Measurements from ENCODE around the gene EMSY. TPM values are rescaled to one million over a fixed set of nuclear protein-coding genes. Genes with fewer than 3 reads are reported as not detected.

The EMSY gene
- total RNA-seq, 1 experiment from 2014 or later: 29.3 TPM

DNA sequence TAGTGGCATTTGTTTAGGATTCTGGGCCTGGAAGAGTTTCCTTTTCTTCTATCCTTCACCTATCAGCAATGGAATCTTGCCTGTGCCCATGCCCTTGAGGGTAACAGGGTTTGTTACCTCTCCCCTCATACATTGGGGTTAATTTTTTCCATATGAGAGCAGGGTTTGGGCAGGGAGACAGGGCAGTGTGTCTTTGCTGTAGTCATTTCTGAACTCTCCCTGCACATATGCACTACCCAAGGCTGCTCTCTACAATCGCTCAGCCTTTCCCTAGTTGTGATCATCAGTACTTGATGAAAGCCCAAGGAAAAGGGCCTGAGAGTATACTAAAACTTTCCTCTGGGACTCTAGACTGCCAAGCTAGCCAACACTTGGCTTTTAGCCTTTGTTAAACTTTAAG, 130.1 kb downstream of the EMSY start:
- Histone ChIP-seq H4K5ac (ENCODE audit: insufficient read length, low read depth, low read length) (no peak overlapping the region), H3K79me1 (ENCODE audit: insufficient read depth, low read depth, low read length, poor library complexity, severe bottlenecking) (no peaks in the 10 kb centered on the region), H3K23me2 (ENCODE audit: insufficient read length, low read depth, low read length, poor library complexity, severe bottlenecking) (no peaks in the 10 kb centered on the region), H3K9ac (ENCODE audit: extremely low read depth, insufficient read length, low read length) (no peak overlapping the region), H3K56ac (ENCODE audit: insufficient read length, low read depth, low read length) (no peak overlapping the region), H4K8ac (replicated peaks; ENCODE audit: insufficient read length, low read depth, low read length) (no peak overlapping the region), H4K20me1 (ENCODE audit: control insufficient read depth, insufficient read depth, insufficient read length) (no peaks in the 10 kb centered on the region), H2AK5ac (ENCODE audit: insufficient read length, low read length) (no peak overlapping the region), H2BK5ac (ENCODE audit: insufficient read length, low read length) (no peak overlapping the region), H2BK120ac (ENCODE audit: low read depth, low read length, poor library complexity, severe bottlenecking) (no peak overlapping the region), H3K14ac (ENCODE audit: insufficient read depth, low read length) (no peak overlapping the region), H2AFZ (ENCODE audit: low read length) (no peak overlapping the region), H3K9me3 (ENCODE audit: control insufficient read depth, low read depth, low read length) (no peaks in the 10 kb centered on the region), H3K27me3 (ENCODE audit: insufficient read depth, low read length) (no peaks in the 10 kb centered on the region), H2BK15ac (ENCODE audit: low read depth, low read length) (no peak overlapping the region), H3K4ac (ENCODE audit: low read depth, low read length) (no peak overlapping the region), H2BK20ac (ENCODE audit: low read depth, low read length, poor library complexity, severe bottlenecking) (no peak overlapping the region), H3K79me2 (ENCODE audit: insufficient read depth, low read length) (no peaks in the 10 kb centered on the region), H3K18ac (ENCODE audit: insufficient read length, low read depth, low read length) (no peak overlapping the region), H4K91ac (ENCODE audit: insufficient read length, low read depth, low read length) (no peak overlapping the region), H2BK12ac (ENCODE audit: insufficient read length, low read depth, low read length) (no peak overlapping the region), H3K4me1 (ENCODE audit: insufficient read depth, low read length) (0 out of 2 replicates have a peak, but pooled peaks cover under 1% of the 10 kb centered on the region), H3K23ac (ENCODE audit: insufficient read length, low read depth, low read length) (no peak overlapping the region), H3K27ac (ENCODE audit: insufficient read length, low read depth, low read length) (no peak overlapping the region), H3K4me2 (ENCODE audit: insufficient read depth, insufficient read length, low read length) (no peak overlapping the region), H3T11ph (ENCODE audit: low read length) (no peak overlapping the region)
- Mint-ChIP-seq H3K36me3 (ENCODE audit: insufficient read depth in 1 of 3, low read depth in 3 of 3) (no peaks in the 10 kb centered on the region), H3K27ac (no peak overlapping the region), H3K9me3 (no peaks in the 10 kb centered on the region), H3K4me3 (no peak overlapping the region), H3K27me3 (ENCODE audit: low read depth) (no peaks in the 10 kb centered on the region), H3K4me1 (peaks cover 15 to 19% of the 10 kb centered on the region in 2 experiments)
- DNase-seq: no peak
- no CpG with 5 or more reads among the region's 1 CpG for WGBS (ENCODE audit: extremely low coverage, insufficient read length, low lambda C conversion rate)
- TF ChIP-seq, protein P1, sequence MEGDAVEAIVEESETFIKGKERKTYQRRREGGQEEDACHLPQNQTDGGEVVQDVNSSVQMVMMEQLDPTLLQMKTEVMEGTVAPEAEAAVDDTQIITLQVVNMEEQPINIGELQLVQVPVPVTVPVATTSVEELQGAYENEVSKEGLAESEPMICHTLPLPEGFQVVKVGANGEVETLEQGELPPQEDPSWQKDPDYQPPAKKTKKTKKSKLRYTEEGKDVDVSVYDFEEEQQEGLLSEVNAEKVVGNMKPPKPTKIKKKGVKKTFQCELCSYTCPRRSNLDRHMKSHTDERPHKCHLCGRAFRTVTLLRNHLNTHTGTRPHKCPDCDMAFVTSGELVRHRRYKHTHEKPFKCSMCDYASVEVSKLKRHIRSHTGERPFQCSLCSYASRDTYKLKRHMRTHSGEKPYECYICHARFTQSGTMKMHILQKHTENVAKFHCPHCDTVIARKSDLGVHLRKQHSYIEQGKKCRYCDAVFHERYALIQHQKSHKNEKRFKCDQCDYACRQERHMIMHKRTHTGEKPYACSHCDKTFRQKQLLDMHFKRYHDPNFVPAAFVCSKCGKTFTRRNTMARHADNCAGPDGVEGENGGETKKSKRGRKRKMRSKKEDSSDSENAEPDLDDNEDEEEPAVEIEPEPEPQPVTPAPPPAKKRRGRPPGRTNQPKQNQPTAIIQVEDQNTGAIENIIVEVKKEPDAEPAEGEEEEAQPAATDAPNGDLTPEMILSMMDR (conservative IDR thresholded peaks at IDR 0.05): no peak

Data from H9 (cell line).